GM08714 (cell line): ENCODE measurements around the gene ABCD4.
"Not testable (repeated sequence)": the region's sequence is repeated elsewhere in the genome, so short reads cannot be mapped to it uniquely, and the experiment has no call there.

Experiments used
- H3K4me3 ChIP-seq: fragments of 200-500 bp; sonication (Bioruptor generic); 2 replicates; pipeline ENCODE4 v1.5.1; 2014; ENCODE audit warnings: mild to moderate bottlenecking, low read length, inconsistent platforms
- ZNF274 ChIP-seq: IDR thresholded peaks from 2 replicates; pipeline ENCODE4 v1.6.1; 2012; ENCODE audit warnings: mild to moderate bottlenecking, low read depth, low read length

ABCD4 gene

GRCh38 chr14:74302634-74303569 is at the start of gene ABCD4:
Gene ABCD4, minus strand, starts transcription at chr14:74302934. Its CDS starts 22 bp downstream, at chr14:74302912.
- no peak for TF ChIP-seq ZNF274
- peak within 1 kb of the TSS; percentile 99 for H3K4me3 ChIP-seq

- no peak for TF ChIP-seq ZNF274
- no peak overlapping the region for H3K4me3 ChIP-seq
These were observed 48.2 kb upstream of the ABCD4 start for GRCh38 chr14:74350928-74351323.

- no peak for TF ChIP-seq ZNF274
These were observed 47.6 kb upstream of the ABCD4 start for GRCh38 chr14:74350211-74350927.

GRCh38 chr14:74349757-74350156 is 47.0 kb upstream of the ABCD4 start:
- no peak overlapping the region for H3K4me3 ChIP-seq
- TF ChIP-seq ZNF274: no peak

More at GRCh38 chr14:74350211-74350927, 47.6 kb upstream of the ABCD4 start:
- no peak overlapping the region for H3K4me3 ChIP-seq

GRCh38 chr14:74348735-74349463 is 46.2 kb upstream of the ABCD4 start:
- no peak for TF ChIP-seq ZNF274
- H3K4me3 ChIP-seq: no peak overlapping the region

- no peak for TF ChIP-seq ZNF274
- H3K4me3 ChIP-seq: no peak within 1 kb of the TSS
These were observed 45.6 kb upstream of the ABCD4 start, which contains the start of gene VRTN for GRCh38 chr14:74348241-74348734. Gene VRTN, plus strand, starts transcription at chr14:74348471. Its CDS starts 8,313 bp downstream, at chr14:74356784.

- H3K4me3 ChIP-seq: no peak overlapping the region
- no peak for TF ChIP-seq ZNF274
These were observed 45.0 kb upstream of the ABCD4 start for GRCh38 chr14:74347795-74348100.

GRCh38 chr14:74347097-74347794 is 44.5 kb upstream of the ABCD4 start:
- TF ChIP-seq ZNF274: no peak
- H3K4me3 ChIP-seq: no peak overlapping the region

GRCh38 chr14:74346341-74346740 is 43.6 kb upstream of the ABCD4 start:
- no peak overlapping the region for H3K4me3 ChIP-seq
- TF ChIP-seq ZNF274: no peak

- TF ChIP-seq ZNF274: no peak
- H3K4me3 ChIP-seq: no peak overlapping the region
These were observed 31.2 kb upstream of the ABCD4 start for GRCh38 chr14:74333909-74334308.

- H3K4me3 ChIP-seq: not testable (repeated sequence)
These were observed 27.3 kb upstream of the ABCD4 start for GRCh38 chr14:74329950-74330552.

- TF ChIP-seq ZNF274: no peak
- no peak overlapping the region for H3K4me3 ChIP-seq
These were observed 23.8 kb upstream of the ABCD4 start for GRCh38 chr14:74326369-74327152.
